ENCODE results near the gene COX10.
"Not testable (repeated sequence)": the region's sequence is repeated elsewhere in the genome, so short reads cannot be mapped to it uniquely, and the experiment has no call there.

COX10 gene

GRCh38 chr17:14186443-14186842 lies 117.1 kb downstream of the COX10 start:
- DNase-seq, result not testable (repeated sequence)

- DNase-seq, result not testable (repeated sequence)
Observed at GRCh38 chr17:14190774-14191173, 121.5 kb downstream of the COX10 start.

- not testable (repeated sequence) for DNase-seq
Observed at GRCh38 chr17:14191469-14191868, 122.2 kb downstream of the COX10 start.

GRCh38 chr17:14192039-14192438 lies 122.7 kb downstream of the COX10 start:
- DNase-seq, result not testable (repeated sequence)

- DNase-seq, result not testable (repeated sequence)
Observed at GRCh38 chr17:14192636-14193344, 123.5 kb downstream of the COX10 start.

GRCh38 chr17:14196377-14196997 lies 127.2 kb downstream of the COX10 start:
- no peak for DNase-seq

GRCh38 chr17:14197057-14197456 lies 127.8 kb downstream of the COX10 start:
- DNase-seq, result no peak

- DNase-seq, result peak; percentile 51
Observed at GRCh38 chr17:14197586-14197985, 128.3 kb downstream of the COX10 start.

- DNase-seq, result no peak
Observed at GRCh38 chr17:14198013-14198412, 128.7 kb downstream of the COX10 start.

GRCh38 chr17:14198575-14198974 lies 129.3 kb downstream of the COX10 start:
- DNase-seq, result no peak

- DNase-seq, result no peak
Observed at GRCh38 chr17:14199601-14200000, 130.3 kb downstream of the COX10 start.

GRCh38 chr17:14200354-14200753 lies 131.1 kb downstream of the COX10 start:
- no peak for DNase-seq

GRCh38 chr17:14201021-14201987 lies 132.0 kb downstream of the COX10 start:
- peak; percentile 69 for DNase-seq

GRCh38 chr17:14201988-14202380 lies 132.7 kb downstream of the COX10 start:
- no peak for DNase-seq

- DNase-seq, result no peak
Observed at GRCh38 chr17:14202388-14203166, 133.3 kb downstream of the COX10 start.

GRCh38 chr17:14203388-14203787 lies 134.1 kb downstream of the COX10 start:
- peak; percentile 33 for DNase-seq

- no peak for DNase-seq
Observed at GRCh38 chr17:14204084-14204483, 134.8 kb downstream of the COX10 start.

GRCh38 chr17:14204546-14204945 lies 135.2 kb downstream of the COX10 start:
- DNase-seq, result no peak

GRCh38 chr17:14205380-14205779 lies 136.1 kb downstream of the COX10 start:
- DNase-seq, result no peak

GRCh38 chr17:14205992-14206461 lies 136.7 kb downstream of the COX10 start:
- DNase-seq, result peak; percentile 78

GRCh38 chr17:14206891-14207290 lies 137.6 kb downstream of the COX10 start:
- DNase-seq, result no peak

- no peak for DNase-seq
Observed at GRCh38 chr17:14207791-14208190, 138.5 kb downstream of the COX10 start.
